ENCODE results near the gene LIN52. TPM values are rescaled to one million over a fixed set of nuclear protein-coding genes. Genes with fewer than 3 reads are reported as not detected.
A peak's percentile ranks its signal among the peaks of the same experiment; 100 is the strongest.

The LIN52 gene
- total RNA-seq, 5 donors from 2014 or later (not counting 1 experiment from before 2014, with no cell fraction given): 9.7 to 11.2 (median 10.7) TPM

- H3K4me3 Mint-ChIP-seq: no peak overlapping the region
- POLR2A ChIA-PET: no interaction called here
- no peaks in the 10 kb centered on the region for H3K9me3 ChIP-seq
- ATAC-seq (replicated peaks in 1 of 4) (no peak), DNase-seq (no peak)
- peaks cover 4% of the 10 kb centered on the region for H3K36me3 Mint-ChIP-seq
- H3K36me3 ChIP-seq (ENCODE audit: control insufficient read depth in 2 of 2, extremely low read depth in 1 of 2, insufficient read depth in 1 of 2, low read length in 1 of 2): no peaks in the 10 kb centered on the region
- H3K4me1 ChIP-seq (ENCODE audit: control insufficient read depth in 1 of 2, extremely low read depth in 1 of 2, insufficient read depth in 2 of 2, low read length in 2 of 2): no peaks in the 10 kb centered on the region
- CTCF ChIA-PET: no interaction called here
- no peaks in the 10 kb centered on the region for H3K27me3 ChIP-seq (replicated peaks in 1 of 2; ENCODE audit: control insufficient read depth in 2 of 2, extremely low read depth in 1 of 2, insufficient read depth in 2 of 2, low read length in 1 of 2)
- H3K27me3 Mint-ChIP-seq: no peaks in the 10 kb centered on the region
- no peak overlapping the region for H3K4me3 ChIP-seq (ENCODE audit: control insufficient read depth in 1 of 2, extremely low read depth in 1 of 2, low read length in 1 of 2)
- WGBS (ENCODE audit: insufficient coverage): 71% methylated on average over 1 of the region's 3 CpGs
- peaks cover 0 to 4% (median 0%) of the 10 kb centered on the region in 3 donors for H3K4me1 Mint-ChIP-seq
- peak overlapping the region in 1 of 2 donors; percentile 24 for H3K27ac Mint-ChIP-seq
- no peaks in the 10 kb centered on the region for H3K9me3 Mint-ChIP-seq
- no peak overlapping the region for H3K27ac ChIP-seq (ENCODE audit: low read length)
Measured at GRCh38 chr14:74049876-74050495, 34.8 kb upstream of the LIN52 start.

- 88% methylated on average over 1 of the region's 2 CpGs for WGBS (ENCODE audit: insufficient coverage)
- POLR2A ChIA-PET: no interaction called here
Measured at GRCh38 chr14:74062809-74063150, 22.0 kb upstream of the LIN52 start.

GRCh38 chr14:74064426-74064825, 20.3 kb upstream of the LIN52 start:
- ChIA-PET POLR2A (no interaction called here), CTCF (no interaction called here)
- Mint-ChIP-seq H3K9me3 (no peaks in the 10 kb centered on the region), H3K36me3 (peaks cover 47% of the 10 kb centered on the region), H3K27me3 (no peaks in the 10 kb centered on the region), H3K4me3 (no peak overlapping the region), H3K4me1 (no peaks in the 10 kb centered on the region), H3K27ac (no peak overlapping the region)
- no peaks in the 10 kb centered on the region for H3K9me3 ChIP-seq
- no peaks in the 10 kb centered on the region for H3K27me3 ChIP-seq (replicated peaks in 1 of 2; ENCODE audit: control insufficient read depth in 2 of 2, extremely low read depth in 1 of 2, insufficient read depth in 2 of 2, low read length in 1 of 2)
- DNase-seq (no peak), ATAC-seq (replicated peaks in 1 of 4) (no peak)
- no peak overlapping the region for H3K27ac ChIP-seq (ENCODE audit: low read length)
- no peaks in the 10 kb centered on the region for H3K4me1 ChIP-seq (ENCODE audit: control insufficient read depth in 1 of 2, extremely low read depth in 1 of 2, insufficient read depth in 2 of 2, low read length in 2 of 2)
- H3K4me3 ChIP-seq (ENCODE audit: control insufficient read depth in 1 of 2, extremely low read depth in 1 of 2, low read length in 1 of 2): no peak overlapping the region
- peaks cover 0 to 39% of the 10 kb centered on the region in 2 donors for H3K36me3 ChIP-seq (ENCODE audit: control insufficient read depth in 2 of 2, extremely low read depth in 1 of 2, insufficient read depth in 1 of 2, low read length in 1 of 2)

More at GRCh38 chr14:74062809-74063150, 22.0 kb upstream of the LIN52 start:
- no peaks in the 10 kb centered on the region for H3K4me1 ChIP-seq (ENCODE audit: control insufficient read depth in 1 of 2, extremely low read depth in 1 of 2, insufficient read depth in 2 of 2, low read length in 2 of 2)
- H3K27me3 Mint-ChIP-seq: no peaks in the 10 kb centered on the region
- no peak overlapping the region for H3K4me3 Mint-ChIP-seq
- H3K9me3 Mint-ChIP-seq: no peaks in the 10 kb centered on the region
- H3K4me1 Mint-ChIP-seq: no peaks in the 10 kb centered on the region
- CTCF ChIA-PET: no interaction called here
- no peak overlapping the region for H3K27ac Mint-ChIP-seq
- H3K36me3 ChIP-seq (ENCODE audit: control insufficient read depth in 2 of 2, extremely low read depth in 1 of 2, insufficient read depth in 1 of 2, low read length in 1 of 2): peaks cover 0 to 44% of the 10 kb centered on the region in 2 donors
- no peaks in the 10 kb centered on the region for H3K9me3 ChIP-seq
- no peak for ATAC-seq (replicated peaks in 1 of 4)
- DNase-seq: no peak
- no peaks in the 10 kb centered on the region for H3K27me3 ChIP-seq (replicated peaks in 1 of 2; ENCODE audit: control insufficient read depth in 2 of 2, extremely low read depth in 1 of 2, insufficient read depth in 2 of 2, low read length in 1 of 2)
- H3K4me3 ChIP-seq (ENCODE audit: control insufficient read depth in 1 of 2, extremely low read depth in 1 of 2, low read length in 1 of 2): no peak overlapping the region
- H3K36me3 Mint-ChIP-seq: peaks cover 45% of the 10 kb centered on the region
- H3K27ac ChIP-seq (ENCODE audit: low read length): no peak overlapping the region

- ATAC-seq (replicated peaks in 1 of 4) (no peak), DNase-seq (no peak)
- Mint-ChIP-seq H3K9me3 (no peaks in the 10 kb centered on the region), H3K27ac (no peak overlapping the region), H3K27me3 (no peaks in the 10 kb centered on the region), H3K36me3 (peaks cover 43% of the 10 kb centered on the region), H3K4me1 (no peaks in the 10 kb centered on the region), H3K4me3 (no peak overlapping the region)
- Histone ChIP-seq H3K4me3 (ENCODE audit: control insufficient read depth in 1 of 2, extremely low read depth in 1 of 2, low read length in 1 of 2) (no peak overlapping the region), H3K9me3 (no peaks in the 10 kb centered on the region), H3K4me1 (ENCODE audit: control insufficient read depth in 1 of 2, extremely low read depth in 1 of 2, insufficient read depth in 2 of 2, low read length in 2 of 2) (no peaks in the 10 kb centered on the region), H3K36me3 (ENCODE audit: control insufficient read depth in 2 of 2, extremely low read depth in 1 of 2, insufficient read depth in 1 of 2, low read length in 1 of 2) (peaks cover 0 to 39% of the 10 kb centered on the region in 2 donors), H3K27me3 (replicated peaks in 1 of 2; ENCODE audit: control insufficient read depth in 2 of 2, extremely low read depth in 1 of 2, insufficient read depth in 2 of 2, low read length in 1 of 2) (no peaks in the 10 kb centered on the region), H3K27ac (ENCODE audit: low read length) (no peak overlapping the region)
- ChIA-PET CTCF (no interaction called here), POLR2A (no interaction called here)
- WGBS (ENCODE audit: insufficient coverage): no CpG with 5 or more reads among the region's 3 CpGs
Measured at GRCh38 chr14:74064883-74065282, 19.9 kb upstream of the LIN52 start.

- DNase-seq (no peak), ATAC-seq (replicated peaks in 1 of 4) (no peak)
- no peak overlapping the region for H3K27ac Mint-ChIP-seq
- Histone ChIP-seq H3K27me3 (replicated peaks in 1 of 2; ENCODE audit: control insufficient read depth in 2 of 2, extremely low read depth in 1 of 2, insufficient read depth in 2 of 2, low read length in 1 of 2) (no peaks in the 10 kb centered on the region), H3K4me3 (ENCODE audit: control insufficient read depth in 1 of 2, extremely low read depth in 1 of 2, low read length in 1 of 2) (no peak overlapping the region), H3K36me3 (ENCODE audit: control insufficient read depth in 2 of 2, extremely low read depth in 1 of 2, insufficient read depth in 1 of 2, low read length in 1 of 2) (peaks cover 0 to 38% of the 10 kb centered on the region in 2 donors), H3K27ac (ENCODE audit: low read length) (no peak overlapping the region), H3K4me1 (ENCODE audit: control insufficient read depth in 1 of 2, extremely low read depth in 1 of 2, insufficient read depth in 2 of 2, low read length in 2 of 2) (no peaks in the 10 kb centered on the region), H3K9me3 (no peaks in the 10 kb centered on the region)
- POLR2A ChIA-PET: no interaction called here
- no peaks in the 10 kb centered on the region for H3K9me3 Mint-ChIP-seq
- H3K36me3 Mint-ChIP-seq: peaks cover 39% of the 10 kb centered on the region
- no peak overlapping the region for H3K4me3 Mint-ChIP-seq
- no CpG with 5 or more reads among the region's 3 CpGs for WGBS (ENCODE audit: insufficient coverage)
- H3K4me1 Mint-ChIP-seq: no peaks in the 10 kb centered on the region
- CTCF ChIA-PET: no interaction called here
- no peaks in the 10 kb centered on the region for H3K27me3 Mint-ChIP-seq
Measured at GRCh38 chr14:74065746-74066575, 18.8 kb upstream of the LIN52 start.

- H3K27me3 Mint-ChIP-seq: no peaks in the 10 kb centered on the region
- POLR2A ChIA-PET: no interaction called here
- H3K27ac Mint-ChIP-seq: no peak overlapping the region
- WGBS (ENCODE audit: insufficient coverage): no CpG with 5 or more reads among the region's 1 CpG
- peaks cover 0 to 13% (median 2%) of the 10 kb centered on the region in 3 donors for H3K4me1 Mint-ChIP-seq
- Histone ChIP-seq H3K27me3 (replicated peaks in 1 of 2; ENCODE audit: control insufficient read depth in 2 of 2, extremely low read depth in 1 of 2, insufficient read depth in 2 of 2, low read length in 1 of 2) (no peaks in the 10 kb centered on the region), H3K9me3 (no peaks in the 10 kb centered on the region), H3K36me3 (ENCODE audit: control insufficient read depth in 2 of 2, extremely low read depth in 1 of 2, insufficient read depth in 1 of 2, low read length in 1 of 2) (peaks cover 0 to 4% of the 10 kb centered on the region in 2 donors), H3K27ac (ENCODE audit: low read length) (no peak overlapping the region), H3K4me1 (ENCODE audit: control insufficient read depth in 1 of 2, extremely low read depth in 1 of 2, insufficient read depth in 2 of 2, low read length in 2 of 2) (no peaks in the 10 kb centered on the region), H3K4me3 (ENCODE audit: control insufficient read depth in 1 of 2, extremely low read depth in 1 of 2, low read length in 1 of 2) (no peak overlapping the region)
- ATAC-seq (replicated peaks in 1 of 4): no peak
- no peak overlapping the region for H3K4me3 Mint-ChIP-seq
- no peak for DNase-seq
- H3K36me3 Mint-ChIP-seq: peaks cover 11% of the 10 kb centered on the region
- CTCF ChIA-PET: interaction anchor here in 1 of 2 donors (0.5 kb wide), 1 partner anchor 15 kb away, joined by 3 read pairs; no protein-coding TSS in a partner anchor
- H3K9me3 Mint-ChIP-seq: no peaks in the 10 kb centered on the region
Measured at GRCh38 chr14:74077401-74077800, 7.4 kb upstream of the LIN52 start.
